Spleen (tissue), 7 donors: ENCODE measurements around the gene LRRC8D.

Source experiments
- CTCF ChIP-seq, 11 experiments: fragments of 200-600 bp in 7 of 11; fragments of 450-650 bp in 4 of 11; sonication (generic) in 4 of 11; IDR thresholded peaks in 8 of 11; conservative IDR thresholded peaks in 3 of 11; 1 replicate in 7 of 11; 2 replicates in 4 of 11; pipeline versions ENCODE4 v1.4.0 to v1.8.0; 2016 to 2021; ENCODE audit warnings: antibody characterized with exemption in 11 of 11, inconsistent platforms in 4 of 11, mild to moderate bottlenecking in 1 of 11
- POLR2A ChIP-seq, 3 donors: fragments of 450-650 bp; IDR thresholded peaks; one replicate each; pipeline ENCODE4 v1.5.1; 2017; ENCODE audit warnings: antibody characterized with exemption in 3 of 3, mild to moderate bottlenecking in 1 of 3
- POLR2AphosphoS5 ChIP-seq, 3 donors: sonication (generic); formaldehyde crosslinking; IDR thresholded peaks; one replicate each; pipeline ENCODE4 v1.5.1; 2017; ENCODE audit warnings: antibody characterized with exemption in 3 of 3
- donor health status: DM: no; HTN: no; CAD: no; lungs with moderate emphysema.
- donor health status: DM: no; HTN: no; CAD: no.
- donor health status: DM: no; HTN: no; CAD: no.

- TF ChIP-seq CTCF (IDR thresholded peaks at IDR 0.05 in 8 of 11, conservative IDR thresholded peaks at IDR 0.05 in 3 of 11) = no peak
- no peak for TF ChIP-seq POLR2A (IDR thresholded peaks at IDR 0.05)
- no peak for TF ChIP-seq POLR2AphosphoS5 (IDR thresholded peaks at IDR 0.05)
Observed at GRCh38 chr1:89865498-89866382, 44.9 kb downstream of the LRRC8D start.
